D721Med (cell line): ENCODE data around the gene MFN2.

Experiments
- DNase-seq: peaks from one replicate; pipeline ENCODE4 v3.0.0; 2011; ENCODE audit warnings: low spot score; ENCODE audit not compliant: insufficient read length
- FAIRE-seq: peaks from 2 replicates; lab custom pipeline; 2011; peaks lifted over from hg19 to GRCh38; lab: Jason Lieb, UNC
- TF ChIP-seq, protein P1 (sequence below): IDR thresholded peaks from 2 replicates; pipeline ENCODE4 v1.5.1; 2012; ENCODE audit warnings: mild to moderate bottlenecking, control low read depth; ENCODE audit not compliant: insufficient read depth; ENCODE audit errors: missing control alignments

The MFN2 gene

DNA sequence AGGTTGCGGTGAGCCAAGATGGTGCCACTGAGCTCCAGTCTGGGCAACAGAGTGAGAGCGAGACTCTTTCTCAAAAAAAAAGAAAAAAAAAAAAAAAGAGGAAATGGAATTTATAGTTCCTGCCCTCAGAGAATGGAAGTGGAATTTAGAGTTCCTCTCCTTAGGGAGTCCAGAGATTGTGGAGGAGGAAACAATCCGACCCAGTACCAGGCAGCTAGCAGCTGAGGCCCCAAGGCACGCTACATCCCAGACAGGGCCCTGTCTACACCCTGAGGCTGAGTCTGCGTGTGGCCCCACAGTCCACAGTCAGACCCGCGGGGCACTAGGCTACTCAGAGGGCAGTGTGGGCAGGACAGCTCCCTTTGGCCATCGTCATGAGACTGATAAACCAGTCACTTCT is 1.9 kb upstream of the MFN2 start:
- TF ChIP-seq, protein P1, sequence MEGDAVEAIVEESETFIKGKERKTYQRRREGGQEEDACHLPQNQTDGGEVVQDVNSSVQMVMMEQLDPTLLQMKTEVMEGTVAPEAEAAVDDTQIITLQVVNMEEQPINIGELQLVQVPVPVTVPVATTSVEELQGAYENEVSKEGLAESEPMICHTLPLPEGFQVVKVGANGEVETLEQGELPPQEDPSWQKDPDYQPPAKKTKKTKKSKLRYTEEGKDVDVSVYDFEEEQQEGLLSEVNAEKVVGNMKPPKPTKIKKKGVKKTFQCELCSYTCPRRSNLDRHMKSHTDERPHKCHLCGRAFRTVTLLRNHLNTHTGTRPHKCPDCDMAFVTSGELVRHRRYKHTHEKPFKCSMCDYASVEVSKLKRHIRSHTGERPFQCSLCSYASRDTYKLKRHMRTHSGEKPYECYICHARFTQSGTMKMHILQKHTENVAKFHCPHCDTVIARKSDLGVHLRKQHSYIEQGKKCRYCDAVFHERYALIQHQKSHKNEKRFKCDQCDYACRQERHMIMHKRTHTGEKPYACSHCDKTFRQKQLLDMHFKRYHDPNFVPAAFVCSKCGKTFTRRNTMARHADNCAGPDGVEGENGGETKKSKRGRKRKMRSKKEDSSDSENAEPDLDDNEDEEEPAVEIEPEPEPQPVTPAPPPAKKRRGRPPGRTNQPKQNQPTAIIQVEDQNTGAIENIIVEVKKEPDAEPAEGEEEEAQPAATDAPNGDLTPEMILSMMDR = no peak
- no peak for DNase-seq
- no peak for FAIRE-seq

DNA sequence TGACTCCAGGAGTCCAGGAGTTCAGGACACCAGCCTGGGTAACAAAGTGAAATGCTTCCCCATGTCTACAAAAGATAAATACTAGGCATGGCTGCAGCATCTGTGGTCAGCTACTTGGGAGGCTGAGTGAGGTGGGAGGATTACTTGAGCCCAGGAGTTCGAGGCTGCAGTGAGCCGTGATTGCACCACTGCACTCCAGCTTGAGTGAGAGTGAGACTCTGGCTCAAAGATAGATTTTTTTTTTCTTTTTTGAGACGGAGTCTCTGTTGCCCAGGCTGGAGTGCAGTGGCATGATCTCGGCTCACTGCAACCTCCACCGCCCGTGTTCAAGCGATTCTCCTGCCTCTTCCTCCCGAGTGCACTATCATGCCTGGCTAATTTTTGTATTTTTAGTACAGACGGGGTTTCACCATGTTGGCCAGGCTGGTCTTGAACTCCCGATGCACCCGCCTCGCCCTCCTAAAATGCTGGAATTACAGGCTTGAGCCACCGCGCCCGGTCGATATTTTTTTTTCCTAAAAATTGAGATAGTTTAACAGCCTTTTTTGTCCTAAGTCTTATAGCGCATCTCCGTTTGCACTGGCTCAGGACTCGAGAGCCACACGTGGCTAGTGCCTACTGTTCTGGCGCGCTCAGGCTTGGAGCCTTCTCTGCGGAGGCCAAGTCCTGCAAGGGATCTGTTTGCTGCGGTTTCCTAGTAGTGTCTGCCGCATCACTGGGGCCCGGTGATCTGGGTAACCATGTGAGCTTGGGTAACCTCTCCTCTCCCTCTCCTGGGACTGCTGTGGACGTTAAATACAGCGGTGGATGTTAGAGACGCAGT is 1.0 kb upstream of the MFN2 start:
- DNase-seq (no peak), FAIRE-seq (no peak)
- TF ChIP-seq, protein P1 = no peak

DNA sequence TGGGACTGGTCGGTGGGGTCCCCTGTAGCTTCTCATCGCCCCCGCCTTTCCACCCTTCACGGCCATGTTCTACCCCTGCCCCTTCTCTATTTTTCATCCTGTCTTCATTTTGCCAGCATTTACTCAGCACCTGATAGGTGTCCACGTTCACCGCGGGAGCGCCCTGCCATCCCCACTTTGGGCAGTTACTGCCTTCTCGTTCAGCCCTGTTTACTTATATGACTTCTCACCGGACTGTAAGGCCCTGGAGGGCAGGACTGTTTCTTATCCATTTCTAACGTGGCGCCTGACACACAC is 380 bp downstream of the MFN2 start:
- TF ChIP-seq, protein P1 = no peak
- FAIRE-seq = no peak
- no peak for DNase-seq

DNA sequence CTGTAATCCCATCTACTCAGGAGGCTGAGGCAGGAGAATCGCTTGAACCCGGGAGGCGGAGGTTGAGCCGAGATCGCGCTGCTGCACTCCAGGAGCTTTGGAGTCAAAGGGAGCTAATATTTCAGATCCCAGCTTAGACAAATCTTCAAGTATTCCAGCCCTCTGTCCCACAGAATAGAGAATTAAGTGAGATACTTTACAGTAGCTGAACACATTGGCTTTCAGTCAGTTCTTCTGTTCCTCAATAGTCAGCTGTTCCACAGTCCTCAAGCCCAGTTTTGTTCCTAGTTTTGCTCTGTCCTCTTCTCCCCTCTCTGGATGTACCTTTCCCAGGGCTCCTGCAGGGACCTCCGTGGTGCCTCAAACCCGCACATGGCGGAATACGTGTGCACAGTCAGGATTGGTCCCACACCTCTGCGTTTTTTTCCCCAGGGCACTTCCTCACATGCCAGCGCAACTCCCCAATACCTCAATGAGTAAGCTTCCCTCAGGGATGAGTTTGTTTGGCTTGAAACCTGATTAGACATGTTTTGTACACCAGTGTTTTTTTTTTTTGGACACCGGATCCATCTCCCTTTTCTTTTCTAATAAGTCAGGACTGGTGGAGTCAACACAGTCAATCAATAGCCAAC is 1.2 kb downstream of the MFN2 start:
- TF ChIP-seq, protein P1 = no peak
- FAIRE-seq = no peak

DNA sequence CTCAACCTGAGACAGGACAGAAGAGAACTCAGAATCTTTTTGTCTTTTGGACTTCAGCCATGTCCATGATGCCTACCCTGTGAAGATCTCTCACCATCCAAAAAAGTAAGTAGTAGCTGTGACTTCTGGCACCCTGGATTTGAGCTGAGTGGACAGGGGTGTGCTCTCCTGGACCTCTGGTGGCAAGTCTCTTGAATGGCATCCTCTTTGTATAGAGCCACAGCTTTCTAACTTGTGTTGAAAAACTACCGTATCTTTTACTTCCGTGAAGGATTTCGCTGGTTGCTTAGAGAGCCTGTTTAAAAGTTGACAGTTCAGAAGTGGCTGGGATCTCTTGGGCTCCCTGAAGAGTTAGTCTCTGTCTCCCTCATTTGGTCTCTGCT is 1.8 kb downstream of the MFN2 start:
- TF ChIP-seq, protein P1 = no peak
- no peak for DNase-seq
- no peak for FAIRE-seq

More for the DNA sequence above, 1.2 kb downstream of the MFN2 start:
- no peak for DNase-seq

DNA sequence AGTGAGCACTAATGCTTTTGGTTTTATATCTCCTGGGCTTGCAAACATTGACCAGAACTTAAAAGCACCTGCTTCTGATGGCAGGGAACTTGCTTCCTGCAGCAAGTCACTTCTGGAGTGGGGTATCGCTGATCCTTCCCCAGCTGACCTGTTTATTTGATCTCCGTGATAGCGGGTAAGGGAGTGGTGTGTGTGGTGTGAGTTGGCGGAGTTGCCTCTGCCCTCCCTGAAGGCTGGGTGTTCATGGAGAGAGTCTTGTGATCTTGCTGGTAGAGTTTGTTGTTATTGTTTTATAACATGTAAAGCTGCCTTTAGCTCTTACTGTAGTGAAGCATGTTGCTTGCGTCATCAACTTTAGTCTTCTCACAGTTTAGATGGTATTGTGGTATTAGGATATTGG is 3.9 kb downstream of the MFN2 start:
- TF ChIP-seq, protein P1 = no peak
- FAIRE-seq (no peak), DNase-seq (no peak)

DNA sequence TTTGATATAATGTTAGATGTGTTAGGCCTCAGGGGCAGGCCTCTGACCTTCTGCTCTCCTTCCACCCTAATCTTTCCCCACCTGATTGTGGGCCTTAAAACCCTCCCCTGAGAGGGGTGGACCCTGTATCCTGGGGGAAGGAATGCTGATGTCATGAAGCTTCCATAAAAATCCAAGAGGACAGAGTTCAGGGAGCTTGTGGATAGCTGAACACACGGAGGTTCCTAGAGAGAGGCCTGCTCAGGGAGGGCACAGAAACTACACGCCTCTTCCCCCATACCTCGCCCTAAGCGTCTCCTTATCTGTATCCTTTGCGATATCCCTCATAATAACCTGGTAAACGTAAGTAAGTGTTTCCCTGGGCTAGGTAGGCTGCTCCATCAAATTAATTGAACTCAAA is 4.3 kb downstream of the MFN2 start:
- FAIRE-seq (no peak), DNase-seq (no peak)
- TF ChIP-seq, protein P1 = no peak
